Measurements from ENCODE around the gene TWNK. TPM values are rescaled to one million over a fixed set of nuclear protein-coding genes. Genes with fewer than 3 reads are reported as not detected.

Gene TWNK
- total and polyA plus RNA-seq, 2 donors (not counting 3 experiments of a cell fraction or from before 2014, with no cell fraction given): 5.6 to 10.9 TPM

GRCh38 chr10:101020427-101021075, 33.2 kb downstream of the TWNK start:
- dilution Hi-C loops (cut with MboI; ENCODE audit: extremely low pct_ligation_motif_present, low sequenced_read_pairs) (no loop called here), intact Hi-C loops (cut with micrococcal nuclease) (no loop called here)
- H3K36me3 ChIP-seq (ENCODE audit: control insufficient read depth in 2 of 2, extremely low read depth in 1 of 2, insufficient read depth in 2 of 2, low read length in 2 of 2): no peaks in the 10 kb centered on the region
- H3K4me2 ChIP-seq (ENCODE audit: insufficient read depth, low read length): no peak overlapping the region
- no peak for FAIRE-seq
- H4K20me1 ChIP-seq (replicated peaks; ENCODE audit: control insufficient read depth, extremely low read depth, insufficient read depth, low read length): no peaks in the 10 kb centered on the region
- no peak overlapping the region for H3K4me3 ChIP-seq (replicated peaks in 1 of 3; ENCODE audit: insufficient read depth in 1 of 3, low read depth in 1 of 3, low read length in 3 of 3)
- no peak overlapping the region for H3K9ac ChIP-seq (replicated peaks; ENCODE audit: extremely low read depth, insufficient read depth, low read length)
- no peaks in the 10 kb centered on the region for H3K79me2 ChIP-seq (ENCODE audit: control insufficient read depth, insufficient read depth, low read length)
- DNase-seq (ENCODE audit: low read depth, low spot score): no peak
- CTCF ChIA-PET: interaction anchor here (1.0 to 7.3 kb wide), 5 partner anchors 10 to 121 kb away, joined by 4 to 254 read pairs (median 19); partner anchors contain the start of genes LZTS2, PDZD7 and SFXN3
- no peak overlapping the region for H3K27ac ChIP-seq (ENCODE audit: insufficient read depth, low read depth, low read length)
- POLR2A ChIA-PET: no interaction called here
- H3K9me1 ChIP-seq (replicated peaks; ENCODE audit: control insufficient read depth, extremely low read depth, insufficient read depth, low read length): no peaks in the 10 kb centered on the region
- no peak overlapping the region for H2AFZ ChIP-seq (ENCODE audit: low read depth, low read length)
- no TSS peak for BruUV-seq (replicated peaks)
- TF ChIP-seq POLR2A (IDR thresholded peaks at IDR 0.05; ENCODE audit: low read depth, low read length): no peak
- no peak for TF ChIP-seq GATA2 (IDR thresholded peaks at IDR 0.05; ENCODE audit: insufficient read depth, insufficient read length, low read depth, low read length)
- no peak for TF ChIP-seq POLR2AphosphoS5 (IDR thresholded peaks at IDR 0.05; ENCODE audit: insufficient read depth, low read depth, low read length)
- TF ChIP-seq FOS (IDR thresholded peaks at IDR 0.05; ENCODE audit: borderline replicate concordance, insufficient read depth, low read length): no peak
- TF ChIP-seq, protein P1, sequence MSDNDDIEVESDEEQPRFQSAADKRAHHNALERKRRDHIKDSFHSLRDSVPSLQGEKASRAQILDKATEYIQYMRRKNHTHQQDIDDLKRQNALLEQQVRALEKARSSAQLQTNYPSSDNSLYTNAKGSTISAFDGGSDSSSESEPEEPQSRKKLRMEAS (IDR thresholded peaks at IDR 0.05; ENCODE audit: insufficient read depth, insufficient read length): no peak
- TF ChIP-seq MYC (IDR thresholded peaks at IDR 0.05; ENCODE audit: low read depth, low read length): no peak
- TF ChIP-seq, protein P2, sequence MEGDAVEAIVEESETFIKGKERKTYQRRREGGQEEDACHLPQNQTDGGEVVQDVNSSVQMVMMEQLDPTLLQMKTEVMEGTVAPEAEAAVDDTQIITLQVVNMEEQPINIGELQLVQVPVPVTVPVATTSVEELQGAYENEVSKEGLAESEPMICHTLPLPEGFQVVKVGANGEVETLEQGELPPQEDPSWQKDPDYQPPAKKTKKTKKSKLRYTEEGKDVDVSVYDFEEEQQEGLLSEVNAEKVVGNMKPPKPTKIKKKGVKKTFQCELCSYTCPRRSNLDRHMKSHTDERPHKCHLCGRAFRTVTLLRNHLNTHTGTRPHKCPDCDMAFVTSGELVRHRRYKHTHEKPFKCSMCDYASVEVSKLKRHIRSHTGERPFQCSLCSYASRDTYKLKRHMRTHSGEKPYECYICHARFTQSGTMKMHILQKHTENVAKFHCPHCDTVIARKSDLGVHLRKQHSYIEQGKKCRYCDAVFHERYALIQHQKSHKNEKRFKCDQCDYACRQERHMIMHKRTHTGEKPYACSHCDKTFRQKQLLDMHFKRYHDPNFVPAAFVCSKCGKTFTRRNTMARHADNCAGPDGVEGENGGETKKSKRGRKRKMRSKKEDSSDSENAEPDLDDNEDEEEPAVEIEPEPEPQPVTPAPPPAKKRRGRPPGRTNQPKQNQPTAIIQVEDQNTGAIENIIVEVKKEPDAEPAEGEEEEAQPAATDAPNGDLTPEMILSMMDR (IDR thresholded peaks at IDR 0.05; ENCODE audit: extremely low read depth in 1 of 2, insufficient read depth in 1 of 2, low read depth in 1 of 2, low read length in 2 of 2): no peak
- no peak for TF ChIP-seq JUN (IDR thresholded peaks at IDR 0.05; ENCODE audit: borderline replicate concordance, insufficient read depth, insufficient read length, low read depth)
- no peak for TF ChIP-seq EZH2 (IDR thresholded peaks at IDR 0.05; ENCODE audit: borderline replicate concordance, low read depth, low read length, severe bottlenecking)
- no peaks in the 10 kb centered on the region for H3K4me1 ChIP-seq (ENCODE audit: control insufficient read depth, extremely low read depth, insufficient read depth, low read length)
- no peaks in the 10 kb centered on the region for H3K27me3 ChIP-seq (ENCODE audit: control insufficient read depth in 2 of 2, insufficient read depth in 2 of 2, low read length in 2 of 2)
- H3K9me3 ChIP-seq (replicated peaks; ENCODE audit: control insufficient read depth, insufficient read depth, low read length): no peaks in the 10 kb centered on the region
